ENCODE measurements around the gene IFITM5. TPM values are rescaled to one million over a fixed set of nuclear protein-coding genes. Genes with fewer than 3 reads are reported as not detected.

IFITM5 gene
- total and polyA plus RNA-seq, 2 of the 4 experiments (the other 2 are of a cell fraction), result not detected

DNA sequence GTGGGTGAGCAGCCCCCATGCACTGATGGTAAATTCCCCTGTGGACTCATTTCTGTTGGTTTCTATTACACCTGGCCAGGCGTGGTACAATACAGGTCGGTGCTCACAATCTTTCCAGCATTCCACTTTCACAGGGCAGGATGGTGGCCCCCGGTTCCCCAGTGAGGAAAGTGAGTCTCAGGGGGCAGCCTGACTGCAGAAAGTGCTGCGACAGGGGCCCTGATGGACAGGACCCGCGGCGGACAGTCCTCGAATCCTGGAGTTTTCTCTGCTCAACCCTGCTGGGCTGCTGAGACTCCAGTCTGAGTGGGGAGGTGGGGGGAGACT, 13.5 kb downstream of the IFITM5 start:
- Histone ChIP-seq H3K4me1 (ENCODE audit: control insufficient read depth, insufficient read depth, low read length) (peaks cover 4% of the 10 kb centered on the region; the same call in 1 of the 2 replicates), H3K23ac (ENCODE audit: low read depth, low read length) (no peak overlapping the region), H3K27me3 (ENCODE audit: control insufficient read depth, insufficient read depth, low read length) (peaks cover 44% of the 10 kb centered on the region), H3K56ac (ENCODE audit: extremely low read depth, insufficient read depth, low read length) (no peak overlapping the region), H2BK5ac (ENCODE audit: low read depth, low read length, poor library complexity, severe bottlenecking) (no peak overlapping the region), H3K36me3 (ENCODE audit: control insufficient read depth, insufficient read depth, low read length) (peaks cover 2% of the 10 kb centered on the region; the same call in 1 of the 2 replicates), H4K91ac (ENCODE audit: insufficient read depth, low read depth, low read length) (no peak overlapping the region), H3K9me1 (ENCODE audit: insufficient read depth, low read length) (no peaks in the 10 kb centered on the region), H3K9me3 (ENCODE audit: control insufficient read depth, insufficient read depth, low read length) (no peaks in the 10 kb centered on the region), H3K79me1 (ENCODE audit: low read depth in 1 of 2, low read length in 2 of 2) (peaks cover 0 to 7% of the 10 kb centered on the region in 2 experiments; a peak in 3 of 4 replicates), H2AK9ac (replicated peaks; ENCODE audit: low read depth, low read length, poor library complexity) (no peak overlapping the region), H4K5ac (ENCODE audit: low read depth, low read length) (no peak overlapping the region), H2BK15ac (ENCODE audit: low read depth, low read length) (no peak overlapping the region), H2BK120ac (ENCODE audit: low read depth, low read length) (no peak overlapping the region), H3K4me2 (ENCODE audit: low read depth, low read length) (no peak overlapping the region), H3K27ac (ENCODE audit: insufficient read depth, low read length) (no peak overlapping the region), H4K20me1 (ENCODE audit: insufficient read depth, low read length) (no peaks in the 10 kb centered on the region), H3K18ac (ENCODE audit: low read depth, low read length) (no peak overlapping the region), H2AK5ac (ENCODE audit: low read depth, low read length) (no peak overlapping the region), H3K4ac (ENCODE audit: low read depth, low read length) (no peak overlapping the region), H4K8ac (ENCODE audit: low read depth in 2 of 2, low read length in 2 of 2) (no peak overlapping the region), H3K9ac (ENCODE audit: low read depth, low read length) (no peak overlapping the region), H3K14ac (replicated peaks; ENCODE audit: low read depth, low read length) (no peak overlapping the region), H2AFZ (replicated peaks; ENCODE audit: low read length, poor library complexity) (peak overlapping the region; percentile 62), H3K4me3 (ENCODE audit: insufficient read depth, low read depth, low read length) (no peak overlapping the region), H2BK20ac (ENCODE audit: low read depth, low read length) (no peak overlapping the region)
- DNase-seq, result no peak
- POLR2A ChIA-PET (ENCODE audit: unreplicated experiment), result no interaction called here
- BruUV-seq (replicated peaks), result no TSS peak
- in situ Hi-C loops (cut with MboI; ENCODE audit: low sequenced_read_pairs) (loop anchor here (10.0 kb wide), 1 partner anchor 61 kb away; no protein-coding TSS in a partner anchor), intact Hi-C loops (cut with micrococcal nuclease) (no loop called here), dilution Hi-C loops (cut with HindIII; ENCODE audit: low sequenced_read_pairs, unreplicated experiment) (no loop called here)
- CTCF ChIA-PET, result no interaction called here
- TF ChIP-seq RAD21 (IDR thresholded peaks at IDR 0.05; ENCODE audit: low read length), result no peak
- TF ChIP-seq FOS (IDR thresholded peaks at IDR 0.05; ENCODE audit: low read depth, low read length), result no peak
- no peak for TF ChIP-seq NFE2L2 (IDR thresholded peaks at IDR 0.05; ENCODE audit: low read depth, low read length)
- TF ChIP-seq SMC3 (IDR thresholded peaks at IDR 0.05; ENCODE audit: low read depth, low read length), result no peak
- no peak for TF ChIP-seq USF2 (IDR thresholded peaks at IDR 0.05; ENCODE audit: low read depth, low read length)
- no peak for TF ChIP-seq CHD1 (IDR thresholded peaks at IDR 0.05; ENCODE audit: low read depth, low read length)
- TF ChIP-seq MAZ (IDR thresholded peaks at IDR 0.05; ENCODE audit: borderline replicate concordance, low read depth, low read length), result no peak
- TF ChIP-seq ELK1 (IDR thresholded peaks at IDR 0.05; ENCODE audit: borderline replicate concordance, low read depth, low read length), result no peak
- TF ChIP-seq, protein P1, sequence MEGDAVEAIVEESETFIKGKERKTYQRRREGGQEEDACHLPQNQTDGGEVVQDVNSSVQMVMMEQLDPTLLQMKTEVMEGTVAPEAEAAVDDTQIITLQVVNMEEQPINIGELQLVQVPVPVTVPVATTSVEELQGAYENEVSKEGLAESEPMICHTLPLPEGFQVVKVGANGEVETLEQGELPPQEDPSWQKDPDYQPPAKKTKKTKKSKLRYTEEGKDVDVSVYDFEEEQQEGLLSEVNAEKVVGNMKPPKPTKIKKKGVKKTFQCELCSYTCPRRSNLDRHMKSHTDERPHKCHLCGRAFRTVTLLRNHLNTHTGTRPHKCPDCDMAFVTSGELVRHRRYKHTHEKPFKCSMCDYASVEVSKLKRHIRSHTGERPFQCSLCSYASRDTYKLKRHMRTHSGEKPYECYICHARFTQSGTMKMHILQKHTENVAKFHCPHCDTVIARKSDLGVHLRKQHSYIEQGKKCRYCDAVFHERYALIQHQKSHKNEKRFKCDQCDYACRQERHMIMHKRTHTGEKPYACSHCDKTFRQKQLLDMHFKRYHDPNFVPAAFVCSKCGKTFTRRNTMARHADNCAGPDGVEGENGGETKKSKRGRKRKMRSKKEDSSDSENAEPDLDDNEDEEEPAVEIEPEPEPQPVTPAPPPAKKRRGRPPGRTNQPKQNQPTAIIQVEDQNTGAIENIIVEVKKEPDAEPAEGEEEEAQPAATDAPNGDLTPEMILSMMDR (conservative IDR thresholded peaks at IDR 0.05; ENCODE audit: low read depth, low read length), result no peak
- TF ChIP-seq MXI1 (IDR thresholded peaks at IDR 0.05; ENCODE audit: borderline replicate concordance, low read depth, low read length), result no peak
- TF ChIP-seq BHLHE40 (IDR thresholded peaks at IDR 0.05; ENCODE audit: low read depth, low read length), result no peak
- no peak for TF ChIP-seq CEBPB (IDR thresholded peaks at IDR 0.05; ENCODE audit: low read depth, low read length)
- ATAC-seq (ENCODE audit: low read depth), result no peak
- WGBS, 2 experiments (ENCODE audit: extremely low coverage in 2 of 2, insufficient read length in 1 of 2), result no CpG with 5 or more reads among the region's 8 CpGs
